ENCODE data around the gene SORL1. TPM values are rescaled to one million over a fixed set of nuclear protein-coding genes. Genes with fewer than 3 reads are reported as not detected.
A peak's percentile ranks its signal among the peaks of the same experiment; 100 is the strongest.

The SORL1 gene
- total RNA-seq, 1 donor from 2014 or later: 4.6 TPM

GRCh38 chr11:121448011-121448410, 4.1 kb upstream of the SORL1 start:
- Mint-ChIP-seq H3K27ac (ENCODE audit: unreplicated experiment) (no peak overlapping the region), H3K4me1 (ENCODE audit: unreplicated experiment) (peaks cover 17% of the 10 kb centered on the region), H3K4me3 (ENCODE audit: unreplicated experiment) (no peak overlapping the region), H3K27me3 (ENCODE audit: unreplicated experiment) (peaks cover 7% of the 10 kb centered on the region), H3K36me3 (ENCODE audit: low read depth, unreplicated experiment) (no peaks in the 10 kb centered on the region), H3K9me3 (ENCODE audit: unreplicated experiment) (no peaks in the 10 kb centered on the region)
- no peak for TF ChIP-seq CTCF (IDR thresholded peaks at IDR 0.05; ENCODE audit: unreplicated experiment)
- DNase-seq (ENCODE audit: low spot score): no peak

- TF ChIP-seq CTCF (IDR thresholded peaks at IDR 0.05; ENCODE audit: unreplicated experiment): no peak
- peaks cover 8% of the 10 kb centered on the region for H3K27me3 Mint-ChIP-seq (ENCODE audit: unreplicated experiment)
- H3K9me3 Mint-ChIP-seq (ENCODE audit: unreplicated experiment): no peaks in the 10 kb centered on the region
- peaks cover 17% of the 10 kb centered on the region for H3K4me1 Mint-ChIP-seq (ENCODE audit: unreplicated experiment)
- no peak for DNase-seq (ENCODE audit: low spot score)
- H3K4me3 Mint-ChIP-seq (ENCODE audit: unreplicated experiment): no peak overlapping the region
- no peak overlapping the region for H3K27ac Mint-ChIP-seq (ENCODE audit: unreplicated experiment)
- H3K36me3 Mint-ChIP-seq (ENCODE audit: low read depth, unreplicated experiment): no peaks in the 10 kb centered on the region
Measured at GRCh38 chr11:121448431-121448941, 3.6 kb upstream of the SORL1 start.

DNA sequence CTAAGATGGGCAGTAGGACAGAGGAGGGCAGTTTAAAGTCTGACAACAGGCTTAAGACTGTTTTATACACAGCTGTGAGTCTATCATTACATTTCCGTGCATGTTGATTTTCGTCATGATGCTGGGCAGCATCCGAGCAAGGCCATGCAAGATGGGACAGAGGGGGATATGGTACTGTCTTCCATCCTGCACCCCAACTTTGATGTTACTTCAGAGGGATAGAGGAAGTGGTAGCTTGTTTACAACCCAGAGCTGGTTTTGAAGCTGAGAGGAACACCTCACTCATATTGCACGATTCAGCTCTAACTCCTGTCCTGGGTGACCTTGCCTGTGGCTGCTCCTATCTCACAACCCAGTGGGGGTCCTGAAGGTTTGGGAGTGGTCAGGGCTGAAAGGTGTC, 3.0 kb upstream of the SORL1 start:
- Mint-ChIP-seq H3K9me3 (ENCODE audit: unreplicated experiment) (no peaks in the 10 kb centered on the region), H3K4me3 (ENCODE audit: unreplicated experiment) (no peak overlapping the region), H3K36me3 (ENCODE audit: low read depth, unreplicated experiment) (no peaks in the 10 kb centered on the region), H3K4me1 (ENCODE audit: unreplicated experiment) (peaks cover 15% of the 10 kb centered on the region), H3K27ac (ENCODE audit: unreplicated experiment) (no peak overlapping the region), H3K27me3 (ENCODE audit: unreplicated experiment) (peaks cover 8% of the 10 kb centered on the region)
- DNase-seq (ENCODE audit: low spot score): no peak
- no peak for TF ChIP-seq CTCF (IDR thresholded peaks at IDR 0.05; ENCODE audit: unreplicated experiment)

GRCh38 chr11:121449626-121450025, 2.5 kb upstream of the SORL1 start:
- Mint-ChIP-seq H3K4me1 (ENCODE audit: unreplicated experiment) (peaks cover 15% of the 10 kb centered on the region), H3K27ac (ENCODE audit: unreplicated experiment) (no peak overlapping the region), H3K27me3 (ENCODE audit: unreplicated experiment) (peaks cover 8% of the 10 kb centered on the region), H3K9me3 (ENCODE audit: unreplicated experiment) (no peaks in the 10 kb centered on the region), H3K36me3 (ENCODE audit: low read depth, unreplicated experiment) (no peaks in the 10 kb centered on the region), H3K4me3 (ENCODE audit: unreplicated experiment) (no peak overlapping the region)
- DNase-seq (ENCODE audit: low spot score): no peak
- no peak for TF ChIP-seq CTCF (IDR thresholded peaks at IDR 0.05; ENCODE audit: unreplicated experiment)

GRCh38 chr11:121450401-121450800, 1.7 kb upstream of the SORL1 start:
- no peak overlapping the region for H3K27ac Mint-ChIP-seq (ENCODE audit: unreplicated experiment)
- TF ChIP-seq CTCF (IDR thresholded peaks at IDR 0.05; ENCODE audit: unreplicated experiment): no peak
- H3K36me3 Mint-ChIP-seq (ENCODE audit: low read depth, unreplicated experiment): no peaks in the 10 kb centered on the region
- peaks cover 8% of the 10 kb centered on the region for H3K27me3 Mint-ChIP-seq (ENCODE audit: unreplicated experiment)
- no peak for DNase-seq (ENCODE audit: low spot score)
- H3K4me1 Mint-ChIP-seq (ENCODE audit: unreplicated experiment): peaks cover 14% of the 10 kb centered on the region
- H3K4me3 Mint-ChIP-seq (ENCODE audit: unreplicated experiment): peak overlapping the region; percentile 2
- no peaks in the 10 kb centered on the region for H3K9me3 Mint-ChIP-seq (ENCODE audit: unreplicated experiment)
